Ectodermal cell (in vitro differentiated cells): Measurements from ENCODE around the gene HSF5.

Source experiments
- H3K27ac ChIP-seq: 2 replicates; pipeline ENCODE4 v1.7.0; 2013; ENCODE audit warnings: mild to moderate bottlenecking, low read depth, low read length; ENCODE audit not compliant: insufficient read depth, poor library complexity, severe bottlenecking
- H3K27me3 ChIP-seq: 2 replicates; pipeline ENCODE4 v1.7.0; 2013; ENCODE audit warnings: mild to moderate bottlenecking, low read length; ENCODE audit not compliant: insufficient read depth, control insufficient read depth, poor library complexity, severe bottlenecking
- H3K36me3 ChIP-seq: one replicate; pipeline ENCODE4 v1.7.0; 2013; ENCODE audit warnings: low read length; ENCODE audit not compliant: control insufficient read depth, insufficient read depth
- H3K4me1 ChIP-seq: one replicate; pipeline ENCODE4 v1.7.0; 2013; ENCODE audit warnings: low read length; ENCODE audit not compliant: control insufficient read depth, insufficient read depth
- H3K4me3 ChIP-seq: 2 replicates; pipeline ENCODE4 v1.7.0; 2013; ENCODE audit warnings: low read depth, low read length, control low read depth; ENCODE audit not compliant: insufficient read depth
- H3K9me3 ChIP-seq: 2 replicates; pipeline ENCODE4 v1.7.0; 2013; ENCODE audit warnings: mild to moderate bottlenecking, low read length, moderate library complexity; ENCODE audit not compliant: control insufficient read depth
- WGBS, 2 experiments: methylation state at CpG; one replicate each; pipeline ENCODE4 v1.1.7; 2013; ENCODE audit warnings: missing lambda C conversion rate in 2 of 2; 5-methylcytosine and 5-hydroxymethylcytosine counted together

Gene HSF5

DNA sequence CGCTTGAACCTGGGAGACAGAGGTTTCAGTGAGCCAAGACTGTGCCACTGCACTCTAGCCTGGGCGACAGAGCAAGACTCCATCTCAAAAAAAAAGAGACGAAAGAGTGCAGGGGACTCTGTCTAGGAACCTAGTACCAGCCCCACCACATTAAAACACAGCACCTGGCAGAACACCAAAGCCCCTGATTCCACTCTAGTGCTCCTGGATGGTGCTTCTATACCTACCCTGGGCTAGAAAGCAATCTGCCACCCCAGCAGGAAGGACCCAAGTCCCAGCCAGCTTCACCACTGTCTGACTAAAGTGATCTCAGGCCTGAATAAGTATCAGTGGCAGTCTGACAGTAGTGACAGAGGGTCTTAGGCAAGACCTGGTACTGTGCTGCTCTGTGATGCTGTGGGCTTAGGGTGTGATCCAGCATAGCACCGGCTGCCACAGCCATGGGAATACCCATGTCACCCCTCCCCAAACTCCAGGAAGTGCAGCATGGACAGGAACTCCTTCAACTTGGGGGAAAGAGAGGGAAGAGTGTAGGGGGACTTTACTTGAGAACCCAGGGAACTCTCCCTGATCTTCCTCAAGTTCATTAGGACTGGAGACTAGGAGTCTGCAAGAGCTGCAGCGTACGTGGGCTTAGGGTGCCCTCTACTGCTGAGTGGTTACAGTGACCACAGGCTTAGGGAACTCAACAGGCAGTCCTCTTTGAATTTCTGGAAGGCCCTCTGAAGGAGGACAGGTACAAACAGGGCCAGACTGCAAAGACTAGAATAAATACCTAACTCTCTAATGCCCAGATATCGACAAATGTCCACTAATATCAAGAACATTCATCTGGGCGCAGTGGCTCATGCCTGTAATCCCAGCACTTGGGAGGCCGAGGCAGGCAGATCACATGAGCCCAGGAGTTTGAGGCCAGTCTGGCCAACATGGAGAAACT is 40.9 kb downstream of the HSF5 start:
- Histone ChIP-seq H3K36me3 (no peaks in the 10 kb centered on the region), H3K4me1 (no peaks in the 10 kb centered on the region), H3K27ac (no peak overlapping the region), H3K27me3 (no peaks in the 10 kb centered on the region), H3K9me3 (no peaks in the 10 kb centered on the region), H3K4me3 (no peak overlapping the region)
- WGBS, 2 experiments, result 56 to 57% methylated on average over 9 of the region's 9 CpGs

DNA sequence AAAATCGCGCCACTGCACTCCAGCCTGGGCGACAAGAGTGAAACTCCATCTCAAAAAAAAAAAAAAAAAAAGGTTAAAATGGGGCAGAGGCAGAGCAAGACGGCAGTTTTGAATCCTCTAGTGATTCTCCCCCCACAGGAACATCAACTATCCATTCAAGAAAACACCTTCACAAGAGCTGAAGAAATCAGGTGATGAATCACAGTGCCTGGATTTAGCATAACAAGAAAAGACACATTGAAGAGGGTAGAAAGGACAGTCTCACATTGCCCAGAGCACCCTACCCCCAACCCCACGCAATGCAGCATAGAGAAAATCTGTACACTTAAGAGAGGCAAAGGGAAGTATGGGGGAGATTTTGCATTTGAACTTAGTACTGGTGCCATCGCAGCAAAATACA is 42.1 kb downstream of the HSF5 start:
- no peaks in the 10 kb centered on the region for H3K9me3 ChIP-seq

DNA sequence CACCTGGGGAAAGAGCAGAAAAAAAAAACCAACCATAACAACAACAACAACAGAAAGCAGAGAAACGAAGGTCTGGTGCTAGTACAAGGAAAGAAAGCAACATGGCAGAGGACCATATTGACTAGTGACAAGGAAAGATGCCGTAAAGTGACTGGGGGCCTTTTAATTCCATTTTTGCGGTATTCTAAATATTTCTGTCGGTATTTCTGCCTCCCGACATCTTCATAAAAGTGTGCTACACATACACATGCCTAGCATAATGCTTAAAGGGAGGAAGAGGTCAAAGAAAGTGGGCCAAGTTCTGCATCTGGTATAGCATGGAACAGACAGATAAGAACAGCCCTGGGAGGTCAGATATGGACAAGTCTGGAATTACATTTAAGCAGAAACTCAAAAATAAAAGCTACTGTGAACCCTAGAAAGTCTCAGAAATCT is 51.4 kb downstream of the HSF5 start:
- Histone ChIP-seq H3K27me3 (no peaks in the 10 kb centered on the region), H3K27ac (no peak overlapping the region), H3K4me3 (no peak overlapping the region), H3K4me1 (no peaks in the 10 kb centered on the region), H3K36me3 (no peaks in the 10 kb centered on the region), H3K9me3 (no peaks in the 10 kb centered on the region)
- 86% methylated on average over 4 to 5 of the region's 5 CpGs for WGBS, 2 experiments

More for the DNA sequence above, 42.1 kb downstream of the HSF5 start:
- WGBS, 2 experiments, result 78 to 83% methylated on average over 4 to 6 of the region's 6 CpGs
- H3K27me3 ChIP-seq, result no peaks in the 10 kb centered on the region
- no peaks in the 10 kb centered on the region for H3K4me1 ChIP-seq
- no peak overlapping the region for H3K27ac ChIP-seq
- no peak overlapping the region for H3K4me3 ChIP-seq
- no peaks in the 10 kb centered on the region for H3K36me3 ChIP-seq

DNA sequence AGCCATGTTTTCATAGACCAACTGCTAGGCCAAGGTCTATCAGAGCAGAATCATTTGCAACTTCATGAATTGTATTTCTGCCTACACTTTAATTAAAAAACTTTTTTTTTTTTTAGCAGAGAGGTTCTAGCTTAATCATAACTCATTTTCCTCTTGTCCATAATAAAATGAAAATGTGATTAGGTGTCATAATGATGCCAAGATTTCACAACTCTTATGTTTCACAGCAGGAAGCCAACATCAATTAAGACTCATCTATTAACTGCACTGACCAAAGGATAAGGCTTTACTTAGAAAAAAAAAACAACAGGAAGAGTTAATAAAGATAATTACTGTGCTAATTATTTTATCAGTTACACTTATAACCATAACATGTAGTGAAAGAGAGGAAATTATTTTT is 52.0 kb downstream of the HSF5 start:
- Histone ChIP-seq H3K4me1 (no peaks in the 10 kb centered on the region), H3K27me3 (no peaks in the 10 kb centered on the region), H3K9me3 (no peaks in the 10 kb centered on the region), H3K27ac (no peak overlapping the region), H3K4me3 (no peak overlapping the region), H3K36me3 (no peaks in the 10 kb centered on the region)

DNA sequence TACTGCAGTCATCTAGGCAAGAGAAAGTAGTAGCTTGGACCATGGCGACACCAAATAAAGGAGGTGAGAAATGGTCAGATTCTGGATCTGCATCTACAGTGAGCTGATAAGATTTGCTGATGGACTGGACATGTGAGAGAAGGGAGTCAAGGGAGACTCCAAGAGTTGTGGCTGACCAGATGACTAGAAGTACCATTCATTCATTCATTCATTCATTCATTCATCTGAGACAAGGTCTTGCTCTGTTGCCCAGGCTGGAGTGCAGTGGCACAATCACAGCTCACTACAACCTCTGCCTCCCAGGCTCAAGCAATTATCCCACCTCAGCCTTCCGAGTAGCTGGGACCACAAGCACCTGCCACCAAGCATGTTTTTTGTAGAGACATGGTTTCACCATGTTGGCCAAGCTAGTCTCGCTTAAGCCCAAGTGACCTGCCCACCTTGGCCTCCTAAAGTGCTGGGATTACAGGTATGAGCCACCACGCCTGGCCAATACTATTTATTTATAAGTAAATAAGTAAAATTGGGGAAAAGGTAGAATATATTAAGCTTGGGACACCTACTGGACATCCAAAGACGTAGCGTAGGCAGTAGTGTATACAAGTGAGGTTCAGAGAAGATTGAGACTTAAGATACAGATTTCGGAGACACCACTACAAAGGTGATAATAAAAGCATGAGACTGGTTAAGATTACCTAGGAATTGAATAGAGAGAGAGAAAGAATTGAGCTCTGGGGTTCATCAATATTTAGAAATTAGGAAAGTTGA is 55.2 kb downstream of the HSF5 start:
- Histone ChIP-seq H3K27me3 (no peaks in the 10 kb centered on the region), H3K4me3 (no peak overlapping the region), H3K9me3 (no peaks in the 10 kb centered on the region), H3K36me3 (no peaks in the 10 kb centered on the region), H3K4me1 (no peaks in the 10 kb centered on the region), H3K27ac (no peak overlapping the region)
- 87 to 90% methylated on average over 6 to 7 of the region's 7 CpGs for WGBS, 2 experiments

DNA sequence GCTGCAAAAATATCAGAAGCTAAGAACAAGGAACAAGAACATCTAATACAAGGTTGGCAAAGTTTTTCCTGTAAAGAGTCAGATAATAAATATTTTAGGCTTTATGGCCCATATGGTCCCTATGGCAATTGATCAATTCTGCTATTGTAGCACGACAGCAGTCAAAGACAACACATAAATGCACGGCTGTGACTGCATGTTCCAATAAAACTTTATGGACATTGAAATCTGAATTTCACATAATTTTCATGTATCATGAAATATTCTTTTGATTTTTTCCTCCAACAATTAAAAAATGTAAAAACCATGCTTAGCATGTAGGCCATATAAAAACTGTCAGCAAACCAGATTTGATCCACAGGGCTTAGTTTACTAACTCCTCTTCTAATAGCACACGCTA is 60.4 kb downstream of the HSF5 start:
- Histone ChIP-seq H3K27me3 (no peaks in the 10 kb centered on the region), H3K27ac (no peak overlapping the region), H3K9me3 (no peaks in the 10 kb centered on the region), H3K4me1 (no peaks in the 10 kb centered on the region), H3K4me3 (no peak overlapping the region), H3K36me3 (no peaks in the 10 kb centered on the region)
- 92 to 96% methylated on average over 2 to 3 of the region's 3 CpGs for WGBS, 2 experiments

DNA sequence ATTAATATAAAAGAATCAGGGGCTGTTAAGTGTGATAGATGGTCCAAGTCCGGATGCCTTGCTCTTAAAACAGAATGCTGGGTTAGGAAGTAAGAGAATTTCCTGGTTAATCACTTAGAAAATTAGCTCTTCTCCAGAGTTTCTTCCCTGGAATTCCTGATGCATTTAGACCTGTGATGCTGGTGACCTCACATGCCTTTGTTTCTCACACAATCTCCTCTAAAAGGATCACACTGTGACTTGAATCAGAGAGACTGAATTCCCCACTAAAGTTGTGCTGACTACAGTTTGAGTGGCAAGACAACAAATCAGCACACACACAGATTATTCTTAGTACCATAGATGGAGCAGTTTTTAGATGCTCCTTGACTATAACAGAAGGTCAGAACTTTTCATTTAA is 66.5 kb downstream of the HSF5 start:
- Histone ChIP-seq H3K9me3 (no peaks in the 10 kb centered on the region), H3K4me3 (no peak overlapping the region), H3K27ac (no peak overlapping the region), H3K27me3 (no peaks in the 10 kb centered on the region), H3K4me1 (peaks cover 5% of the 10 kb centered on the region), H3K36me3 (no peaks in the 10 kb centered on the region)
- WGBS, 2 experiments, result 62 to 76% methylated on average over 1 of the region's 1 CpG

DNA sequence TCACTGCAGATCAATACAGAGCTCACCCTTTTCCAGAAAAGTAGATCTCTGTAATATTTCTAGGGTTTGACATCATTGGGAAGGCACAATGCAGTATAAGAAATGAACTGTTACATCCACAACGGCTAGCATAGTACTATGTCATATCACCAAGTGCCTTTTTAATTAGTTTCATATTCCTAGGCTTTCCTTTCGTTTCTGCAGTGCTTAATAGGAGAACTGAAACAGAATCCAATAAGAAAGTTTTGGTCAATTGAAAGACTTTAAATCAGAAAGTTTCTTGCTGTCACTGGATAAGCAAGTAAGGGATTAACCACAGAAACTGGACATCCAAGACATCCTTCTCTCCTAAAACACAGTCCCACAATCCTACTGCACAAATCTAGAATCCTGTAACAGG is 67.4 kb downstream of the HSF5 start:
- 94 to 95% methylated on average over 2 of the region's 2 CpGs for WGBS, 2 experiments
- no peak overlapping the region for H3K4me3 ChIP-seq

DNA sequence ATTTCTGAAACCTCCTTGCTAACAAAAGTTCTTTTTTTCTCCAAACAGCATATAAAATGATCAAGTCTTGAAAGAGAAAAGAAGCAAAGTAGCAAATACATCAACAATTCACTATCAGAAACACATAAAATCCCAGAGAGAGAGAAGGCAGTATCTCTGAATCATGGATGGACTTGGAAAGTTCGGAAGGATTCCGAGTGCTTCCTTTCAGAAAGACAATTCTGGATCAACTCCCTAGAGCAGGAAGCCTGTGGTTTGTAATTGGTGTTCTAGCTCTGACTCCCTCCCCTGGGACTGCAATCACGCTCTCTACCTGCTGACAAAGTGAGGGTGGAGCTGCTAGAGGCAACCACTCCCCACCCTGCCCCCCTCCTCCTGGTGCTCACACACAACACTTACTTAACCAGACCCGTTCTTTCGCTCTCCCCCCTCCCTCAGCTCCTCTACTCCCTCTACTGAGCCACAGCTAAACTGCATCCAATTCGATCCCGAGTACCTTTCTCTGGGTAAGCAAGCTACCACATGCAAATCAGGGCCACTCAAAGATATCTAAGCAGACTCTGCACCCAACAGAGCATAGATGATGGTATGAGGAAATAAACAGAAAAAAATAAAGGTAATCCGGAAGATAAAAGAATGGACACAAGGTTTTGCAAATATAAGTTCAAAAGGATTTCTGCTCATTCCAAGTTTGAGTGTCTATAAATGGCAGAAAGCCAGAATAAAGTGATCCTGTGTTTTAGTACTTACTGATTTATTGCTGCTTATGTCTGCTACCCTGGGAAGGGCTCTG is 70.7 kb downstream of the HSF5 start, which contains the start of gene RNF43:
RNF43 (minus strand) TSS at position 235 of the 793 bp plus-strand sequence. CDS start 1,957 bp downstream, outside the sequence.
- no peak within 1 kb of the TSS for H3K27ac ChIP-seq
- H3K4me1 ChIP-seq, result peaks cover 5% of the 10 kb centered on the region
- H3K27me3 ChIP-seq, result no peaks in the 10 kb centered on the region
- 1 to 2% methylated on average over 8 of the region's 8 CpGs for WGBS, 2 experiments
- H3K36me3 ChIP-seq, result no peaks in the 10 kb centered on the region
- no peaks in the 10 kb centered on the region for H3K9me3 ChIP-seq
- peak within 1 kb of the TSS; percentile 26 for H3K4me3 ChIP-seq

More for the DNA sequence above, 67.4 kb downstream of the HSF5 start:
- Histone ChIP-seq H3K27me3 (no peaks in the 10 kb centered on the region), H3K4me1 (peaks cover 5% of the 10 kb centered on the region), H3K9me3 (no peaks in the 10 kb centered on the region), H3K36me3 (no peaks in the 10 kb centered on the region), H3K27ac (no peak overlapping the region)
